Liver (tissue), 9 donors: ENCODE measurements around the gene LRRC8A. TPM values are rescaled to one million over a fixed set of nuclear protein-coding genes. Genes with fewer than 3 reads are reported as not detected.

Experiments used
- DNase-seq: peaks from one replicate; pipeline ENCODE4 v3.0.0-alpha.2; 2017; ENCODE audit warnings: low spot score
- H3K27ac ChIP-seq, 2 donors: one replicate each; pipeline ENCODE4 v1.7.0; 2013; ENCODE audit warnings: inconsistent platforms in 2 of 2, low read length in 2 of 2, control low read depth in 1 of 2, low read depth in 1 of 2, mild to moderate bottlenecking in 1 of 2
- H3K27me3 ChIP-seq, 4 donors: one replicate each; pipeline versions ENCODE4 v1.6.1 to v1.7.0; 2013; ENCODE audit warnings: low read length in 3 of 4, inconsistent platforms in 1 of 4, mild to moderate bottlenecking in 1 of 4, moderate library complexity in 1 of 4; ENCODE audit not compliant: control insufficient read depth in 4 of 4, insufficient read depth in 4 of 4
- H3K36me3 ChIP-seq, 4 donors: one replicate each; pipeline versions ENCODE4 v1.6.1 to v1.7.0; 2013; ENCODE audit warnings: low read length in 3 of 4, mild to moderate bottlenecking in 3 of 4, low read depth in 1 of 4, moderate library complexity in 1 of 4; ENCODE audit not compliant: control insufficient read depth in 4 of 4, insufficient read depth in 3 of 4
- H3K4me1 ChIP-seq, 4 donors: one replicate each; pipeline versions ENCODE4 v1.6.1 to v1.7.0; 2013; ENCODE audit warnings: low read length in 3 of 4, mild to moderate bottlenecking in 3 of 4, moderate library complexity in 1 of 4; ENCODE audit not compliant: control insufficient read depth in 4 of 4, insufficient read depth in 4 of 4
- H3K4me3 ChIP-seq, 3 donors: one replicate each; pipeline versions ENCODE4 v1.6.1 to v1.7.0; 2013; ENCODE audit warnings: low read length in 3 of 3, control low read depth in 1 of 3, low read depth in 1 of 3, mild to moderate bottlenecking in 1 of 3
- H3K9ac ChIP-seq, 2 donors: one replicate each; pipeline ENCODE4 v1.7.0; 2013; ENCODE audit warnings: low read length in 2 of 2, mild to moderate bottlenecking in 2 of 2, moderate library complexity in 2 of 2, control low read depth in 1 of 2, low read depth in 1 of 2
- H3K9me3 ChIP-seq, 4 donors: one replicate each; pipeline versions ENCODE4 v1.6.1 to v1.7.0; 2013; ENCODE audit warnings: low read length in 3 of 4; ENCODE audit not compliant: control insufficient read depth in 4 of 4
- CTCF ChIP-seq: fragments of 150-350 bp; IDR thresholded peaks from 2 replicates; pipeline ENCODE4 v1.5.1; 2017; ENCODE audit warnings: improper control_type of control experiment, low read depth, low read length; ENCODE audit not compliant: missing input control
- EGR1 ChIP-seq, 2 donors: IDR thresholded peaks; 2 replicates each; pipeline ENCODE4 v1.6.1; 2016 to 2018; ENCODE audit warnings: antibody characterized with exemption in 2 of 2, low read depth in 2 of 2
- FOXA1 ChIP-seq: IDR thresholded peaks from 2 replicates; pipeline ENCODE4 v1.6.1; 2016; ENCODE audit warnings: antibody characterized with exemption
- FOXA2 ChIP-seq: IDR thresholded peaks from 2 replicates; pipeline ENCODE4 v1.6.1; 2016; ENCODE audit warnings: antibody characterized with exemption
- GABPA ChIP-seq, 2 donors: IDR thresholded peaks in 1 of 2; conservative IDR thresholded peaks in 1 of 2; 2 replicates each; pipeline ENCODE4 v1.6.1; 2016; ENCODE audit warnings: antibody characterized with exemption in 2 of 2, mild to moderate bottlenecking in 1 of 2, moderate library complexity in 1 of 2
- HNF4A ChIP-seq, 2 donors: conservative IDR thresholded peaks; 2 replicates each; pipeline ENCODE4 v1.6.1; 2016; ENCODE audit warnings: antibody characterized with exemption in 2 of 2, mild to moderate bottlenecking in 2 of 2
- HNF4G ChIP-seq: IDR thresholded peaks from 2 replicates; pipeline ENCODE4 v1.6.1; 2016; ENCODE audit warnings: antibody characterized with exemption
- JUND ChIP-seq, 2 donors: IDR thresholded peaks; 2 replicates each; pipeline ENCODE4 v1.6.1; 2016; ENCODE audit warnings: antibody characterized with exemption in 2 of 2
- NR2F2 ChIP-seq: IDR thresholded peaks from 2 replicates; pipeline ENCODE4 v1.6.1; 2016; ENCODE audit warnings: antibody characterized with exemption
- RAD21 ChIP-seq, 2 donors: IDR thresholded peaks; 2 replicates each; pipeline ENCODE4 v1.6.1; 2016; ENCODE audit warnings: antibody characterized with exemption in 2 of 2, mild to moderate bottlenecking in 2 of 2
- RXRA ChIP-seq, 2 donors: IDR thresholded peaks; 2 replicates each; pipeline ENCODE4 v1.6.1; 2017 to 2018; ENCODE audit warnings: antibody characterized with exemption in 2 of 2, mild to moderate bottlenecking in 1 of 2
- SP1 ChIP-seq: IDR thresholded peaks from 2 replicates; pipeline ENCODE4 v1.6.1; 2018; ENCODE audit warnings: antibody characterized with exemption, mild to moderate bottlenecking
- TAF1 ChIP-seq: conservative IDR thresholded peaks from 2 replicates; pipeline ENCODE4 v1.6.1; 2016; ENCODE audit warnings: antibody characterized with exemption, mild to moderate bottlenecking
- YY1 ChIP-seq: IDR thresholded peaks from 2 replicates; pipeline ENCODE4 v1.6.1; 2016; ENCODE audit warnings: antibody characterized with exemption, mild to moderate bottlenecking
- WGBS: extraction: QIAGEN DNeasy Blood & Tissue Kit; methylation state at CpG from one replicate; pipeline ENCODE4 v1.1.7; 2013; 5-methylcytosine and 5-hydroxymethylcytosine counted together
- polyA plus RNA-seq, 2 donors: library from polyadenylated mRNA; stranded (reverse) in 1 of 2; unstranded in 1 of 2; fragments of 200-250 nt in 1 of 2; fragments of >200 nt in 1 of 2; fragmentation: Nextera tagmentation in 1 of 2; extraction: Ambion mirVana in 1 of 2; gene quantifications; one replicate each; pipeline versions ENCODE4 v1.2.1 to v1.2.3, GENCODE V29; 2013 to 2015
- total RNA-seq, 2 donors: library from RNA; depleted of rRNA; stranded (reverse); fragments of >200 nt; gene quantifications; one replicate each; pipeline ENCODE4 v1.2.3, GENCODE V29; 2014
- TF ChIP-seq, protein P1 (sequence below): IDR thresholded peaks from 2 replicates; pipeline ENCODE4 v1.6.1; 2016; ENCODE audit warnings: antibody characterized with exemption
- TF ChIP-seq, protein P2 (sequence below): IDR thresholded peaks from 2 replicates; pipeline ENCODE4 v1.6.1; 2016; ENCODE audit warnings: antibody characterized with exemption
- TF ChIP-seq, protein P3 (sequence below): IDR thresholded peaks from 2 replicates; pipeline ENCODE4 v1.6.1; 2016; ENCODE audit warnings: antibody characterized with exemption
- donor health status: healthy.
- donor health status: healthy.
- donor health status: healthy.
- donor health status: healthy.
- donor health status: healthy.

Gene LRRC8A
- total and polyA plus RNA-seq, 4 donors: 14.6 to 22.8 (median 17.9) TPM

DNA sequence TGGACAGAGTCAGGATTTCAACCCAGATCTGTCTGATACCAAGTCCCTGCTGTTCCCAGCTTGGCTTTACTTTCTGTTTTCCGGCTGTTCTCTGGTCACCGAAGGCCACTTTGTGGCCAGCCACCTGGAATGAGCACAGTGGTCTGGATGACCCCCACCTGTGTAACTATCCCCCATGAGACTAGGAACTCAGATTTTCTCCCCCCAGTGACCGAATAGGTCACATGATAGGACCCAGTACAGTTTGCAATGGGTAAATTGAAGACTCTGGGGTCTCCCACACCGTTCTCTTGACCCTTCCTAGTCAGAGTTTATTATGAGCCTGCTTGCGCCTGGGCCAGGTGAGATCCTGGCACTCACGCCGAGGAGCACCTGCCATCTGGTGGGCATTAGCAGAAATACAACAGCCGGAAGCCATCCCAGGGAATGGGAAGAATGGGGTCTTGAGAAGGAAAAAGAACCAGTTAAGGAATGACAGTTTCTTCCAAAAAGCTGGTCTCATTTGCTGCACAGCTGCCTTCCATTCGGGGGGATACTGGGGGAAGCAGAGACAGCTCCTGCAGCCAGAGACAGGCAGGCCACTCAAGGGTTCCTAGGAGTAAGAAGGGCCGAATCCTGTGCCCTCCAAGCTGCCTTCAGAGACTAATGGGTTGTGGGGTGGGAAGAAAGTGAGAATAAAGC lies 45.9 kb downstream of the LRRC8A start:
- Histone ChIP-seq H3K27me3 (no peaks in the 10 kb centered on the region), H3K9ac (peak overlapping the region; percentile 31 to 36), H3K4me3 (no peak overlapping the region), H3K36me3 (peaks cover 0 to 2% (median 0%) of the 10 kb centered on the region in 4 donors), H3K27ac (peak overlapping the region; percentile 36 to 78), H3K9me3 (no peaks in the 10 kb centered on the region), H3K4me1 (peaks cover 1 to 19% (median 11%) of the 10 kb centered on the region in 4 donors)
- DNase-seq: peak; percentile 62
- 21% methylated on average over 10 of the region's 10 CpGs for WGBS
- TF ChIP-seq RXRA (IDR thresholded peaks at IDR 0.05) (peak; percentile 9 to 53), RAD21 (IDR thresholded peaks at IDR 0.05) (peak; percentile 97), CTCF (peak; percentile 85), SP1 (no peak)
- TF ChIP-seq, protein P1, sequence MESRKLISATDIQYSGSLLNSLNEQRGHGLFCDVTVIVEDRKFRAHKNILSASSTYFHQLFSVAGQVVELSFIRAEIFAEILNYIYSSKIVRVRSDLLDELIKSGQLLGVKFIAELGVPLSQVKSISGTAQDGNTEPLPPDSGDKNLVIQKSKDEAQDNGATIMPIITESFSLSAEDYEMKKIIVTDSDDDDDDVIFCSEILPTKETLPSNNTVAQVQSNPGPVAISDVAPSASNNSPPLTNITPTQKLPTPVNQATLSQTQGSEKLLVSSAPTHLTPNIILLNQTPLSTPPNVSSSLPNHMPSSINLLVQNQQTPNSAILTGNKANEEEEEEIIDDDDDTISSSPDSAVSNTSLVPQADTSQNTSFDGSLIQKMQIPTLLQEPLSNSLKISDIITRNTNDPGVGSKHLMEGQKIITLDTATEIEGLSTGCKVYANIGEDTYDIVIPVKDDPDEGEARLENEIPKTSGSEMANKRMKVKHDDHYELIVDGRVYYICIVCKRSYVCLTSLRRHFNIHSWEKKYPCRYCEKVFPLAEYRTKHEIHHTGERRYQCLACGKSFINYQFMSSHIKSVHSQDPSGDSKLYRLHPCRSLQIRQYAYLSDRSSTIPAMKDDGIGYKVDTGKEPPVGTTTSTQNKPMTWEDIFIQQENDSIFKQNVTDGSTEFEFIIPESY: no peak

DNA sequence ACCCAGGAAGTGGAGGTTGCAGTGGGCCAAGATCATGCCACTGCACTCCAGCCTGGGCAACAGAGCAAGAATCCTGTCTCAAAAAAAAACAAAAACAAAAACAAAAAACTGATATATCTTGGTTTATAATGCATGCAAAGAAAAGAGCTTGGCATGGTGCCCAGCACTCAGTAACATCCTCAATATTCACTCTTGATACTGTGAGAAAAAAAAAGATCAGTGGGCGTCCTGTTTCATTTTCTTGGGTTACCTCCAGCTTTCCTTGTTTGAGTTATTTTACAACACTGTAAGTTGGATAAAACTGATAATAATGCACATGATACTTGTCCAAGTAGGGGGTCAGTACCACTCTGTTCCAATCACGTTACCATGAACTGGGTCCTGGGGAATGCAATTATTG lies 46.7 kb downstream of the LRRC8A start:
- TF ChIP-seq, protein P2, sequence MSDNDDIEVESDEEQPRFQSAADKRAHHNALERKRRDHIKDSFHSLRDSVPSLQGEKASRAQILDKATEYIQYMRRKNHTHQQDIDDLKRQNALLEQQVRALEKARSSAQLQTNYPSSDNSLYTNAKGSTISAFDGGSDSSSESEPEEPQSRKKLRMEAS: no peak
- TF ChIP-seq YY1: no peak
- no peaks in the 10 kb centered on the region for H3K9me3 ChIP-seq
- peaks cover 0 to 14% (median 9%) of the 10 kb centered on the region in 4 donors for H3K4me1 ChIP-seq

DNA sequence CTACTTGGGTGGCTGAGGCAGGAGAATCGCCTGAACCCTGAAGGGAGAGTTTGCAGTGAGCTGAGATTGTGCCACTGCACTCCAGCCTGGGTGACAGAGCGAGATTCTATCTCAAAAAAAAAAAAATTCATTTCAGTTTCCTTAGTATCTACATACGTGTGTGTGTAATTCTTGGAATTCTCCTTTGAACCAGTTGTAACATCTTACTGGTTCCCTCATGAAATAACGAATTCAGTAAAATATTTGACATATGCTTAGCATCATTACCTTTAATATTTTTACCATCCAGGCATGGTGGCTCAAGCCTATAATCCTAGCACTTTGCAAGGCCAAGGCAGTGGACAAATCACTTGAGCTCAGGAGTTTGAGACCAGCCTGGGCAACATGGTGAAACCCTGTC lies 47.6 kb downstream of the LRRC8A start:
- Histone ChIP-seq H3K9ac (no peak overlapping the region), H3K27me3 (no peaks in the 10 kb centered on the region), H3K4me3 (no peak overlapping the region), H3K4me1 (peaks cover 0 to 14% (median 9%) of the 10 kb centered on the region in 4 donors), H3K36me3 (peaks cover 0 to 4% (median 3%) of the 10 kb centered on the region in 4 donors), H3K9me3 (no peaks in the 10 kb centered on the region), H3K27ac (no peak overlapping the region)
- no peak for TF ChIP-seq HNF4A (conservative IDR thresholded peaks at IDR 0.05)
- TF ChIP-seq RXRA (IDR thresholded peaks at IDR 0.05): no peak
- no peak for TF ChIP-seq EGR1 (IDR thresholded peaks at IDR 0.05; ENCODE audit: low read depth in 2 of 2)
- TF ChIP-seq CTCF: no peak
- no peak for TF ChIP-seq HNF4G
- TF ChIP-seq NR2F2: no peak
- no peak for TF ChIP-seq FOXA2
- no peak for TF ChIP-seq GABPA (IDR thresholded peaks at IDR 0.05 in 1 of 2, conservative IDR thresholded peaks at IDR 0.05 in 1 of 2)
- no peak for TF ChIP-seq SP1
- TF ChIP-seq JUND (IDR thresholded peaks at IDR 0.05): no peak
- TF ChIP-seq FOXA1: no peak
- TF ChIP-seq, protein P3, sequence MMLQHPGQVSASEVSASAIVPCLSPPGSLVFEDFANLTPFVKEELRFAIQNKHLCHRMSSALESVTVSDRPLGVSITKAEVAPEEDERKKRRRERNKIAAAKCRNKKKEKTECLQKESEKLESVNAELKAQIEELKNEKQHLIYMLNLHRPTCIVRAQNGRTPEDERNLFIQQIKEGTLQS: no peak
- no peak for TF ChIP-seq YY1
- TF ChIP-seq RAD21 (IDR thresholded peaks at IDR 0.05): no peak
- TF ChIP-seq TAF1: no peak
- no peak for DNase-seq
- WGBS: 91% methylated on average over 4 of the region's 4 CpGs

More for the DNA sequence above, 46.7 kb downstream of the LRRC8A start:
- DNase-seq: no peak
- Histone ChIP-seq H3K27ac (no peak overlapping the region), H3K36me3 (peaks cover 0 to 4% (median 2%) of the 10 kb centered on the region in 4 donors), H3K4me3 (no peak overlapping the region), H3K27me3 (no peaks in the 10 kb centered on the region), H3K9ac (no peak overlapping the region)
- WGBS: 75% methylated on average over 2 of the region's 2 CpGs
